Astrocyte of the cerebellum (primary cell): ENCODE measurements around the gene EVC.

Source experiments
- DNase-seq: peaks from one replicate; pipeline ENCODE4 v3.0.0-alpha.2; 2011; ENCODE audit warnings: low read depth
- H3K4me3 ChIP-seq: 2 replicates; pipeline ENCODE4 v1.5.1; 2011; ENCODE audit warnings: mild to moderate bottlenecking, low read depth, low read length, moderate library complexity
- in situ Hi-C: cut with HindIII; loops from 2 replicates; pipeline ENCODE4 v1.10.0; 2017; ENCODE audit warnings: low sequenced_read_pairs
- TF ChIP-seq, protein P1 (sequence below): IDR thresholded peaks from 2 replicates; pipeline ENCODE4 v1.5.1; 2012; ENCODE audit warnings: low read length, low read depth, moderate library complexity, mild to moderate bottlenecking; ENCODE audit errors: missing control alignments

The EVC gene

DNA sequence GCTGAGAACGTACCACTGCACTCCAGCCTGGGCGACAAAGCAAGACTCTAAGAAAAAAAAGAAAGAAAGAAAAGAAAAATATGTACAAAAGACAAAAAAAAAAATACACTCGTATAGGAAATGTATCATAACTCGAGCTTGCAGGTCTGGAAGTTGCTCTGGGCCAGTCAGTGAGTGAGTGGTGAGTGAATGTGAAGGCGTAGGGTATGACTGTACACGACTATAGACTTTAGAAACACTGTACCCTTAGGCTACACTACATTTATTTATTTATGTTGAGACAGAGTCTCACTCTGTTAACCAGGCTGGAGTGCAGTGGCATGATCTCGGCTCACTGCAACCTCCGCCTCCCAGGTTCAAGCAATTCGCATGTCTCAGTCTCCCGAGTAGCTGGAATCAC lies 32.0 kb upstream of the EVC start:
- no peak overlapping the region for H3K4me3 ChIP-seq
- in situ Hi-C loops: no loop called here
- no peak for DNase-seq
- TF ChIP-seq, protein P1, sequence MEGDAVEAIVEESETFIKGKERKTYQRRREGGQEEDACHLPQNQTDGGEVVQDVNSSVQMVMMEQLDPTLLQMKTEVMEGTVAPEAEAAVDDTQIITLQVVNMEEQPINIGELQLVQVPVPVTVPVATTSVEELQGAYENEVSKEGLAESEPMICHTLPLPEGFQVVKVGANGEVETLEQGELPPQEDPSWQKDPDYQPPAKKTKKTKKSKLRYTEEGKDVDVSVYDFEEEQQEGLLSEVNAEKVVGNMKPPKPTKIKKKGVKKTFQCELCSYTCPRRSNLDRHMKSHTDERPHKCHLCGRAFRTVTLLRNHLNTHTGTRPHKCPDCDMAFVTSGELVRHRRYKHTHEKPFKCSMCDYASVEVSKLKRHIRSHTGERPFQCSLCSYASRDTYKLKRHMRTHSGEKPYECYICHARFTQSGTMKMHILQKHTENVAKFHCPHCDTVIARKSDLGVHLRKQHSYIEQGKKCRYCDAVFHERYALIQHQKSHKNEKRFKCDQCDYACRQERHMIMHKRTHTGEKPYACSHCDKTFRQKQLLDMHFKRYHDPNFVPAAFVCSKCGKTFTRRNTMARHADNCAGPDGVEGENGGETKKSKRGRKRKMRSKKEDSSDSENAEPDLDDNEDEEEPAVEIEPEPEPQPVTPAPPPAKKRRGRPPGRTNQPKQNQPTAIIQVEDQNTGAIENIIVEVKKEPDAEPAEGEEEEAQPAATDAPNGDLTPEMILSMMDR: no peak

DNA sequence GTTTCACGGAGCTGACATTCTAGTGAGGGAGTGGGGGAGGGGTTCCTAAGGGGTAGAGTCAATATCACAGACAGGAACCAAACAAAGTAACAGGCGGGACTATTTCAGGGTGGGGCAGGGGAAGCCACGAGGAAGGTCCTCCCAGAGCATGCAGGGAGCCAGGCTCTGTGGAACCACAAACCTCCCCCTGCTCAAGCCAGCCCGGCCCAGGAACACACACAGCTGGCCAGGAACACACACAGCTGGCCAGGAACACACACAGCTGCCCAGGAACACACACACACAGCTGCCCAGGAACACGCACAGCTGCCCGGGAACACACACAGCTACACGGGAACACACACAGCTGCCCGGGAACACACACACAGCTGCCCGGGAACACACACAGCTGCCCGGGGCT lies 27.4 kb upstream of the EVC start:
- TF ChIP-seq, protein P1: no peak
- no peak overlapping the region for H3K4me3 ChIP-seq
- DNase-seq: no peak
- in situ Hi-C loops: no loop called here

DNA sequence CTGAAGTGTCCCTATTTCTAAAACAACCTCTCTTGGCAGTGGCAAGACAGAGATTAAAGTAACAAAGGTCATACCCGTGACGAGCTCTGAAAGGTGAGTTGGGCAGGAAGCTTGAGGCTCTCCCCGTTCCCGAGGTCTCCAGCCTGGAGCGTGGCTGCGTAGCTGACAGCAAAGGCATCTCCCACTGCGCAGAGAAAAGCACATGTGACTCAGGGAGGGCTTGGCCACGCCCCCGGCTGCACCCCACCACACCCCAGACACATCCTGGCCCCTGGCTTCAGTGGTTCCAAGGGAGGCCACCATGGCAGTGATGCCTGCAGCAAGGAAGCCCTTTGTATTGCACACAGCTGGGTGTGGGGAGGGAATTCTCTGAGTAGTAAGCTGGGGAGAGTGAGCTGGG lies 25.7 kb upstream of the EVC start:
- TF ChIP-seq, protein P1: no peak
- H3K4me3 ChIP-seq: no peak overlapping the region
- no peak for DNase-seq
- in situ Hi-C loops: no loop called here

DNA sequence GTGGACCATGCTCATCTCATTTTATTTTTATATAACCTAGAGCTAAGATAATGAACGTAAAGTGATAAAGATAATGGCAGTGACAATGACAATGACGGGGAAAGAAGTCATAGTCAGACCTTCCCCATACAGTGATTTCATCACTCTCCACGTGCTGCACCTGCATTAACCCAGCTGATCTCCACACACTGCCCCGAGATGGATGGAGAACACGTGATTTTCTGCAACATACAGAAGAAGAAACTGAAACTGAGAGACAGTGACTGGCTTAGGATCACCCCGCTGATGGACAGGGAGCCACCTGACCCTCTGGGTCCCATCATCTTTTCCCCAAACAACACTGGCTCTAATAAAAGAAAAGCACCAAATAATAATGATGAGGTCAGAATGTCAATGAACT lies 24.7 kb upstream of the EVC start:
- DNase-seq: no peak
- in situ Hi-C loops: no loop called here

DNA sequence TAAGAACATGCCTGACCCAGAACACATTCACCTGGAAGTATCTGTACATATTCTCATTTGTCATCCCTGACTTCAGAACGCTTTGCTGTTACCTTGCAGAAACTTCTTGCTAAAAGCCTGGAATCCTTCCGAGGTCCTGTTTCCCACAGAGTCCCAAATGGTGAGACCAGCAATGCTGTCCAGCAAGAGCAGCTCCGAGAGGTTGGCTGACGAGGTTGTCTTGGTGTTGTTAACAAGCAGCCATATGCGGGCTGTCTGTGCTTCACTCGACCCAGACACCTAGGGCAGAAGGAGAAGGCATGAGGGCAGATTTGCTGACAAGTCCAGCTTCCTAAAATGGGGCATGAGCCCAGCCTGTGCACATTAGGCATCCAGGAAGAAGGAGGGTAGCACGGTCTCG lies 21.9 kb upstream of the EVC start:
- no peak for DNase-seq
- in situ Hi-C loops: no loop called here
- TF ChIP-seq, protein P1: no peak
- H3K4me3 ChIP-seq: no peak overlapping the region

More for the DNA sequence above, 24.7 kb upstream of the EVC start:
- TF ChIP-seq, protein P1: no peak
- H3K4me3 ChIP-seq: no peak overlapping the region

DNA sequence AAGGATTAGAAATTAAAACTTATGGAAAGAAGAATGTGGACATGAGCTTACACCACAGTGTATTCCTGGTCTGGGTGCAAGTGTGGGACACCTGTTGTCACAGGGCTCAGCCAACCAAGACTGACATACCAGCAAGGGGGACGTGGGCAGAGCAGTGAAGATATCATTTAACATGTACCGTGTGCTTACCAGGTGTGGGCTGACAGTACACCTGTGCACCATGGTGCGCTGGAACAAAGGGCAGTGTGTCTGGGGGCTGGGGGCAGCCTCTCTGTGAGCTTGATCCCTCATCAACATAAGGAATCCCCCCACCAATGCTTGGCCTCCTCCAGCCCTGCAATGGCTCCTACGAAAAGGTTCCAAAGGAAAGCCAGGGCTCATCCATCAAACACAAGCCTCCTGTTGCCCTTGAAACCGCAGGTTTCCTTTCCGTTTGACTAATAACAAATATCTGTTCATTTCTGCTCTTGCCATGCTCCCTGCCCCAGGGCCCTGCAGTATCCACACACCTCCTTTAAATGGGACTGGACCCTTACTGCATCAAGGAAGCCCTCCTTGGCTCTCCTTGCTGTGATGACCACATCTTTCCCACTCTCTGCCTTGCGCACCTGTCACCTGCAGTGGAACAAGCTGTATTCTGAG lies 19.4 kb upstream of the EVC start:
- TF ChIP-seq, protein P1: no peak
- in situ Hi-C loops: no loop called here
- DNase-seq: no peak
- H3K4me3 ChIP-seq: no peak overlapping the region
